Measurements from ENCODE around the gene THRB.

- TF ChIP-seq CTCF (IDR thresholded peaks at IDR 0.05) (no peak), POLR2A (IDR thresholded peaks at IDR 0.05) (no peak)
These were observed 352.5 kb downstream of the THRB start for GRCh38 chr3:24142127-24142526.
